ENCODE measurements around the gene USP12. TPM values are rescaled to one million over a fixed set of nuclear protein-coding genes. Genes with fewer than 3 reads are reported as not detected.

USP12 gene
- total and polyA plus RNA-seq, 2 experiments from 2014 or later, result 18.4 to 39.3 TPM

DNA sequence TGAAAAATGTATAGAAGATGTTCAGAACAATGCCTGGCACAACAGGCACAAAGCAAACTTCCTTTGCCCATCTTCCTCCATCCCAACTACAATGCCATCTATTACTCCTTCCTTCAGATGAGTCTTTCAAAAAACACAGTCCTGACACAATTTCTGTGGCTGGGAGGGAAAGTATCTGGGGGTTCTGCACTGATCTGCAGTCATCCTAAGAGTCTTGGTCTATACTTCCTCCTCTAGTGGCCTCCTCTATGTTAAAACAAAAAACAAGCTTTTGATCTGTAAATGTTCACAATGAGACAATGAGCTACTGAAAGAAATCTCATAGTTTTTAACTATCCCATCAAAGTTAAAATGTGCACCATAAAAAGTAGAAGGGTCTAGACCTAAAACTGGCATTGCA, 44.8 kb downstream of the USP12 start:
- Histone ChIP-seq H4K20me1 (replicated peaks; ENCODE audit: insufficient read depth) (no peaks in the 10 kb centered on the region; the same call in 1 of the 2 replicates), H3K27ac (ENCODE audit: low read depth) (no peak overlapping the region), H3K36me3 (ENCODE audit: insufficient read depth) (peaks cover 23% of the 10 kb centered on the region), H3K9me2 (ENCODE audit: insufficient read depth) (0 out of 2 replicates have a peak, but pooled peaks cover 5% of the 10 kb centered on the region), H3K27me3 (ENCODE audit: insufficient read depth) (no peaks in the 10 kb centered on the region), H3F3A (replicated peaks; ENCODE audit: low read depth) (no peaks in the 10 kb centered on the region), H3K4me3 (no peak overlapping the region), H3K79me2 (replicated peaks; ENCODE audit: insufficient read depth) (peaks cover 97% of the 10 kb centered on the region), H3K4me2 (peak overlapping the region; percentile 50), H2AFZ (no peak overlapping the region), H3K4me1 (ENCODE audit: insufficient read depth) (peaks cover 58% of the 10 kb centered on the region)
- H3K9me3 Mint-ChIP-seq, result peaks cover 51% of the 10 kb centered on the region
- H3K4me3 Mint-ChIP-seq, result no peak overlapping the region
- DNase-seq (ENCODE audit: low spot score), result no peak
- H3K27ac Mint-ChIP-seq, result no peak overlapping the region
- peaks cover 69% of the 10 kb centered on the region for H3K36me3 Mint-ChIP-seq (ENCODE audit: low read depth)
- H3K4me1 Mint-ChIP-seq, result peaks cover 45% of the 10 kb centered on the region
- H3K27me3 Mint-ChIP-seq (ENCODE audit: insufficient read depth, low read depth, poor library complexity), result peaks cover 5% of the 10 kb centered on the region
- no peak for ATAC-seq
- TF ChIP-seq, protein P1, sequence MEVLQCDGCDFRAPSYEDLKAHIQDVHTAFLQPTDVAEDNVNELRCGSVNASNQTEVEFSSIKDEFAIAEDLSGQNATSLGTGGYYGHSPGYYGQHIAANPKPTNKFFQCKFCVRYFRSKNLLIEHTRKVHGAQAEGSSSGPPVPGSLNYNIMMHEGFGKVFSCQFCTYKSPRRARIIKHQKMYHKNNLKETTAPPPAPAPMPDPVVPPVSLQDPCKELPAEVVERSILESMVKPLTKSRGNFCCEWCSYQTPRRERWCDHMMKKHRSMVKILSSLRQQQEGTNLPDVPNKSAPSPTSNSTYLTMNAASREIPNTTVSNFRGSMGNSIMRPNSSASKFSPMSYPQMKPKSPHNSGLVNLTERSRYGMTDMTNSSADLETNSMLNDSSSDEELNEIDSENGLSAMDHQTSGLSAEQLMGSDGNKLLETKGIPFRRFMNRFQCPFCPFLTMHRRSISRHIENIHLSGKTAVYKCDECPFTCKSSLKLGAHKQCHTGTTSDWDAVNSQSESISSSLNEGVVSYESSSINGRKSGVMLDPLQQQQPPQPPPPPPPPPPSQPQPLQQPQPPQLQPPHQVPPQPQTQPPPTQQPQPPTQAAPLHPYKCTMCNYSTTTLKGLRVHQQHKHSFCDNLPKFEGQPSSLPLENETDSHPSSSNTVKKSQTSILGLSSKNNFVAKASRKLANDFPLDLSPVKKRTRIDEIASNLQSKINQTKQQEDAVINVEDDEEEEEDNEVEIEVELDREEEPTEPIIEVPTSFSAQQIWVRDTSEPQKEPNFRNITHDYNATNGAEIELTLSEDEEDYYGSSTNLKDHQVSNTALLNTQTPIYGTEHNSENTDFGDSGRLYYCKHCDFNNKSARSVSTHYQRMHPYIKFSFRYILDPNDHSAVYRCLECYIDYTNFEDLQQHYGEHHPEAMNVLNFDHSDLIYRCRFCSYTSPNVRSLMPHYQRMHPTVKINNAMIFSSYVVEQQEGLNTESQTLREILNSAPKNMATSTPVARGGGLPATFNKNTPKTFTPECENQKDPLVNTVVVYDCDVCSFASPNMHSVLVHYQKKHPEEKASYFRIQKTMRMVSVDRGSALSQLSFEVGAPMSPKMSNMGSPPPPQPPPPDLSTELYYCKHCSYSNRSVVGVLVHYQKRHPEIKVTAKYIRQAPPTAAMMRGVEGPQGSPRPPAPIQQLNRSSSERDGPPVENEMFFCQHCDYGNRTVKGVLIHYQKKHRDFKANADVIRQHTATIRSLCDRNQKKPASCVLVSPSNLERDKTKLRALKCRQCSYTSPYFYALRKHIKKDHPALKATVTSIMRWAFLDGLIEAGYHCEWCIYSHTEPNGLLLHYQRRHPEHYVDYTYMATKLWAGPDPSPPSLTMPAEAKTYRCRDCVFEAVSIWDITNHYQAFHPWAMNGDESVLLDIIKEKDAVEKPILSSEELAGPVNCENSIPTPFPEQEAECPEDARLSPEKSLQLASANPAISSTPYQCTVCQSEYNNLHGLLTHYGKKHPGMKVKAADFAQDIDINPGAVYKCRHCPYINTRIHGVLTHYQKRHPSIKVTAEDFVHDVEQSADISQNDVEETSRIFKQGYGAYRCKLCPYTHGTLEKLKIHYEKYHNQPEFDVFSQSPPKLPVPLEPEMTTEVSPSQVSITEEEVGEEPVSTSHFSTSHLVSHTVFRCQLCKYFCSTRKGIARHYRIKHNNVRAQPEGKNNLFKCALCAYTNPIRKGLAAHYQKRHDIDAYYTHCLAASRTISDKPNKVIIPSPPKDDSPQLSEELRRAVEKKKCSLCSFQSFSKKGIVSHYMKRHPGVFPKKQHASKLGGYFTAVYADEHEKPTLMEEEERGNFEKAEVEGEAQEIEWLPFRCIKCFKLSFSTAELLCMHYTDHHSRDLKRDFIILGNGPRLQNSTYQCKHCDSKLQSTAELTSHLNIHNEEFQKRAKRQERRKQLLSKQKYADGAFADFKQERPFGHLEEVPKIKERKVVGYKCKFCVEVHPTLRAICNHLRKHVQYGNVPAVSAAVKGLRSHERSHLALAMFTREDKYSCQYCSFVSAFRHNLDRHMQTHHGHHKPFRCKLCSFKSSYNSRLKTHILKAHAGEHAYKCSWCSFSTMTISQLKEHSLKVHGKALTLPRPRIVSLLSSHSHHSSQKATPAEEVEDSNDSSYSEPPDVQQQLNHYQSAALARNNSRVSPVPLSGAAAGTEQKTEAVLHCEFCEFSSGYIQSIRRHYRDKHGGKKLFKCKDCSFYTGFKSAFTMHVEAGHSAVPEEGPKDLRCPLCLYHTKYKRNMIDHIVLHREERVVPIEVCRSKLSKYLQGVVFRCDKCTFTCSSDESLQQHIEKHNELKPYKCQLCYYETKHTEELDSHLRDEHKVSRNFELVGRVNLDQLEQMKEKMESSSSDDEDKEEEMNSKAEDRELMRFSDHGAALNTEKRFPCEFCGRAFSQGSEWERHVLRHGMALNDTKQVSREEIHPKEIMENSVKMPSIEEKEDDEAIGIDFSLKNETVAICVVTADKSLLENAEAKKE (CRISPR knock-in tag; IDR thresholded peaks at IDR 0.05), result no peak
- TF ChIP-seq STAT1 (IDR thresholded peaks at IDR 0.05; ENCODE audit: unreplicated experiment) (no peak), ZNF331 (CRISPR knock-in tag; IDR thresholded peaks at IDR 0.05; ENCODE audit: low read depth) (no peak), ZNF114 (CRISPR knock-in tag; IDR thresholded peaks at IDR 0.05) (no peak), POLR2AphosphoS5 (IDR thresholded peaks at IDR 0.05; ENCODE audit: low read depth) (no peak), NANOG (IDR thresholded peaks at IDR 0.05; ENCODE audit: borderline replicate concordance) (no peak), EZH2phosphoT487 (IDR thresholded peaks at IDR 0.05; ENCODE audit: unreplicated experiment) (no peak), JUNB (IDR thresholded peaks at IDR 0.05; ENCODE audit: unreplicated experiment) (no peak), EZH2 (IDR thresholded peaks at IDR 0.05; ENCODE audit: low read depth, unreplicated experiment) (no peak), CREB1 (CRISPR knock-in tag; IDR thresholded peaks at IDR 0.05; ENCODE audit: low read depth) (no peak)
- TF ChIP-seq, protein P2, sequence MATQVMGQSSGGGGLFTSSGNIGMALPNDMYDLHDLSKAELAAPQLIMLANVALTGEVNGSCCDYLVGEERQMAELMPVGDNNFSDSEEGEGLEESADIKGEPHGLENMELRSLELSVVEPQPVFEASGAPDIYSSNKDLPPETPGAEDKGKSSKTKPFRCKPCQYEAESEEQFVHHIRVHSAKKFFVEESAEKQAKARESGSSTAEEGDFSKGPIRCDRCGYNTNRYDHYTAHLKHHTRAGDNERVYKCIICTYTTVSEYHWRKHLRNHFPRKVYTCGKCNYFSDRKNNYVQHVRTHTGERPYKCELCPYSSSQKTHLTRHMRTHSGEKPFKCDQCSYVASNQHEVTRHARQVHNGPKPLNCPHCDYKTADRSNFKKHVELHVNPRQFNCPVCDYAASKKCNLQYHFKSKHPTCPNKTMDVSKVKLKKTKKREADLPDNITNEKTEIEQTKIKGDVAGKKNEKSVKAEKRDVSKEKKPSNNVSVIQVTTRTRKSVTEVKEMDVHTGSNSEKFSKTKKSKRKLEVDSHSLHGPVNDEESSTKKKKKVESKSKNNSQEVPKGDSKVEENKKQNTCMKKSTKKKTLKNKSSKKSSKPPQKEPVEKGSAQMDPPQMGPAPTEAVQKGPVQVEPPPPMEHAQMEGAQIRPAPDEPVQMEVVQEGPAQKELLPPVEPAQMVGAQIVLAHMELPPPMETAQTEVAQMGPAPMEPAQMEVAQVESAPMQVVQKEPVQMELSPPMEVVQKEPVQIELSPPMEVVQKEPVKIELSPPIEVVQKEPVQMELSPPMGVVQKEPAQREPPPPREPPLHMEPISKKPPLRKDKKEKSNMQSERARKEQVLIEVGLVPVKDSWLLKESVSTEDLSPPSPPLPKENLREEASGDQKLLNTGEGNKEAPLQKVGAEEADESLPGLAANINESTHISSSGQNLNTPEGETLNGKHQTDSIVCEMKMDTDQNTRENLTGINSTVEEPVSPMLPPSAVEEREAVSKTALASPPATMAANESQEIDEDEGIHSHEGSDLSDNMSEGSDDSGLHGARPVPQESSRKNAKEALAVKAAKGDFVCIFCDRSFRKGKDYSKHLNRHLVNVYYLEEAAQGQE (IDR thresholded peaks at IDR 0.05; ENCODE audit: unreplicated experiment), result no peak
- TF ChIP-seq, protein P3, sequence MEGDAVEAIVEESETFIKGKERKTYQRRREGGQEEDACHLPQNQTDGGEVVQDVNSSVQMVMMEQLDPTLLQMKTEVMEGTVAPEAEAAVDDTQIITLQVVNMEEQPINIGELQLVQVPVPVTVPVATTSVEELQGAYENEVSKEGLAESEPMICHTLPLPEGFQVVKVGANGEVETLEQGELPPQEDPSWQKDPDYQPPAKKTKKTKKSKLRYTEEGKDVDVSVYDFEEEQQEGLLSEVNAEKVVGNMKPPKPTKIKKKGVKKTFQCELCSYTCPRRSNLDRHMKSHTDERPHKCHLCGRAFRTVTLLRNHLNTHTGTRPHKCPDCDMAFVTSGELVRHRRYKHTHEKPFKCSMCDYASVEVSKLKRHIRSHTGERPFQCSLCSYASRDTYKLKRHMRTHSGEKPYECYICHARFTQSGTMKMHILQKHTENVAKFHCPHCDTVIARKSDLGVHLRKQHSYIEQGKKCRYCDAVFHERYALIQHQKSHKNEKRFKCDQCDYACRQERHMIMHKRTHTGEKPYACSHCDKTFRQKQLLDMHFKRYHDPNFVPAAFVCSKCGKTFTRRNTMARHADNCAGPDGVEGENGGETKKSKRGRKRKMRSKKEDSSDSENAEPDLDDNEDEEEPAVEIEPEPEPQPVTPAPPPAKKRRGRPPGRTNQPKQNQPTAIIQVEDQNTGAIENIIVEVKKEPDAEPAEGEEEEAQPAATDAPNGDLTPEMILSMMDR (conservative IDR thresholded peaks at IDR 0.05; ENCODE audit: low read depth in 2 of 2), result no peak

Data from GM23338 (cell line).